HEK293 (cell line): Measurements from ENCODE around the gene CHID1.

Experiments
- CTCF ChIA-PET: fragments of 350-600 bp; formaldehyde crosslinking; extraction: SDS; loops from one replicate; lab custom pipeline; 2021; ENCODE audit warnings: antibody characterized with exemption; lab: Yijun Ruan, JAX
- POLR2A ChIA-PET: fragments of 300-600 bp; formaldehyde crosslinking; extraction: SDS; loops from one replicate; lab custom pipeline; 2020; ENCODE audit warnings: antibody characterized with exemption, inconsistent platforms; lab: Yijun Ruan, JAX
- H3K27ac ChIP-seq: fragments of 200-500 bp; sonication (Bioruptor generic); 2 replicates; pipeline ENCODE4 v1.5.1; 2014; ENCODE audit warnings: low read depth, low read length, control low read depth, inconsistent platforms; ENCODE audit errors: extremely low read depth
- H3K36me3 ChIP-seq, 2 experiments: fragments of 200-500 bp in 1 of 2; sonication (Bioruptor generic) in 1 of 2; 1 replicate in 1 of 2; 2 replicates in 1 of 2; pipeline ENCODE4 v1.5.1; 2014 to 2017; ENCODE audit warnings: inconsistent platforms in 2 of 2, low read length in 2 of 2; ENCODE audit not compliant: control insufficient read depth in 2 of 2, insufficient read depth in 1 of 2
- H3K4me1 ChIP-seq: fragments of 200-500 bp; sonication (Bioruptor generic); 2 replicates; pipeline ENCODE4 v1.5.1; 2014; ENCODE audit warnings: mild to moderate bottlenecking, low read length, inconsistent platforms; ENCODE audit not compliant: control insufficient read depth, insufficient read depth
- H3K4me3 ChIP-seq: 2 replicates; pipeline ENCODE4 v1.5.1; 2011; ENCODE audit warnings: low read depth, mild to moderate bottlenecking, control low read depth, low read length, moderate library complexity
- H3K9me3 ChIP-seq: fragments of 200-500 bp; sonication (Bioruptor generic); 2 replicates; pipeline ENCODE4 v1.5.1; 2014; ENCODE audit warnings: low read depth, low read length, inconsistent platforms; ENCODE audit not compliant: control insufficient read depth, insufficient read depth
- AEBP2 ChIP-seq: fragments of 450-650 bp; formaldehyde crosslinking; IDR thresholded peaks from 2 replicates; pipeline ENCODE4 v1.5.1; 2016; ENCODE audit warnings: missing biosample characterization, missing genetic modification characterization, borderline replicate concordance
- EGR2 ChIP-seq: fragments of 450-650 bp; formaldehyde crosslinking; IDR thresholded peaks from 2 replicates; pipeline ENCODE4 v1.5.1; 2016; ENCODE audit warnings: low read depth, missing biosample characterization, missing genetic modification characterization
- GLI2 ChIP-seq: fragments of 450-650 bp; formaldehyde crosslinking; IDR thresholded peaks from 2 replicates; pipeline ENCODE4; 2017; ENCODE audit warnings: missing biosample characterization, missing genetic modification characterization, low read depth, borderline replicate concordance
- KLF17 ChIP-seq: fragments of 450-650 bp; formaldehyde crosslinking; IDR thresholded peaks from 2 replicates; pipeline ENCODE4 v1.5.1; 2016; ENCODE audit warnings: missing biosample characterization, missing genetic modification characterization
- SCRT2 ChIP-seq: fragments of 450-650 bp; formaldehyde crosslinking; IDR thresholded peaks from 2 replicates; pipeline ENCODE4 v1.5.1; 2016; ENCODE audit warnings: missing biosample characterization, missing genetic modification characterization
- ZBTB20 ChIP-seq: fragments of 450-650 bp; formaldehyde crosslinking; IDR thresholded peaks from 2 replicates; pipeline ENCODE4 v1.5.1; 2016; ENCODE audit warnings: missing biosample characterization, missing genetic modification characterization
- ZEB2 ChIP-seq: fragments of 450-650 bp; formaldehyde crosslinking; IDR thresholded peaks from 2 replicates; pipeline ENCODE4 v1.5.1; 2016; ENCODE audit warnings: missing biosample characterization, missing genetic modification characterization
- ZFHX2 ChIP-seq: fragments of 450-650 bp; formaldehyde crosslinking; conservative IDR thresholded peaks from 2 replicates; pipeline ENCODE4 v1.5.1; 2016; ENCODE audit warnings: missing biosample characterization, missing genetic modification characterization
- ZIC2 ChIP-seq: fragments of 450-650 bp; formaldehyde crosslinking; IDR thresholded peaks from 2 replicates; pipeline ENCODE4 v1.5.1; 2016; ENCODE audit warnings: missing biosample characterization, missing genetic modification characterization
- ZNF184 ChIP-seq: fragments of 450-650 bp; IDR thresholded peaks from 2 replicates; pipeline ENCODE4 v1.5.1; 2018; ENCODE audit warnings: missing biosample characterization, mild to moderate bottlenecking, missing genetic modification characterization
- ZNF211 ChIP-seq: fragments of 450-650 bp; formaldehyde crosslinking; IDR thresholded peaks from 2 replicates; pipeline ENCODE4 v1.5.1; 2016; ENCODE audit warnings: low read depth, missing biosample characterization, missing genetic modification characterization
- ZNF26 ChIP-seq: fragments of 450-650 bp; formaldehyde crosslinking; IDR thresholded peaks from 2 replicates; pipeline ENCODE4 v1.5.1; 2016; ENCODE audit warnings: missing biosample characterization, missing genetic modification characterization
- ZNF670 ChIP-seq: fragments of 450-650 bp; formaldehyde crosslinking; IDR thresholded peaks from 2 replicates; pipeline ENCODE4 v1.5.1; 2016; ENCODE audit warnings: missing biosample characterization, missing genetic modification characterization, low read depth
- ZNF843 ChIP-seq: fragments of 450-650 bp; formaldehyde crosslinking; IDR thresholded peaks from 2 replicates; pipeline ENCODE4 v1.5.1; 2016; ENCODE audit warnings: missing biosample characterization, missing genetic modification characterization
- ZSCAN18 ChIP-seq: fragments of 450-650 bp; formaldehyde crosslinking; IDR thresholded peaks from 2 replicates; pipeline ENCODE4 v1.5.1; 2016; ENCODE audit warnings: missing biosample characterization, missing genetic modification characterization
- TF ChIP-seq, protein P1 (sequence below): fragments of 450-650 bp; formaldehyde crosslinking; IDR thresholded peaks from 2 replicates; pipeline ENCODE4 v1.5.1; 2016; ENCODE audit warnings: missing biosample characterization, missing genetic modification characterization
- TF ChIP-seq, protein P2 (sequence below): fragments of 450-650 bp; formaldehyde crosslinking; optimal IDR thresholded peaks from 2 replicates; pipeline ENCODE3; 2016; ENCODE audit warnings: missing biosample characterization, mild to moderate bottlenecking, missing genetic modification characterization

The CHID1 gene

GRCh38 chr11:831961-832528, 78.6 kb downstream of the CHID1 start:
- POLR2A ChIA-PET: interaction anchor here (0.6 to 15.0 kb wide), 8 partner anchors 8 to 28 kb away, joined by 3 to 202 read pairs (median 4); partner anchors contain the start of genes PNPLA2, POLR2L, RPLP2 and TSPAN4
- Histone ChIP-seq H3K36me3 (peaks cover 0 to 25% of the 10 kb centered on the region in 2 experiments; a peak in 1 of 3 replicates), H3K27ac (peak overlapping the region; percentile 66; the same call in 1 of the 2 replicates), H3K4me1 (no peaks in the 10 kb centered on the region; the same call in 1 of the 2 replicates), H3K4me3 (peak overlapping the region; percentile 70), H3K9me3 (no peaks in the 10 kb centered on the region)
- TF ChIP-seq ZSCAN18 (tag by site-specific recombination) (no peak), ZNF211 (tag by site-specific recombination) (no peak), ZBTB20 (tag by site-specific recombination) (no peak), ZIC2 (tag by site-specific recombination) (peak; percentile 84), KLF17 (0 out of 2 replicates have a peak, but pooled peaks have one; percentile 49), EGR2 (tag by site-specific recombination) (peak; percentile 76), ZFHX2 (tag by site-specific recombination) (peak; percentile 88), ZNF184 (tag by site-specific recombination) (no peak), ZNF26 (no peak)
- TF ChIP-seq, protein P1, sequence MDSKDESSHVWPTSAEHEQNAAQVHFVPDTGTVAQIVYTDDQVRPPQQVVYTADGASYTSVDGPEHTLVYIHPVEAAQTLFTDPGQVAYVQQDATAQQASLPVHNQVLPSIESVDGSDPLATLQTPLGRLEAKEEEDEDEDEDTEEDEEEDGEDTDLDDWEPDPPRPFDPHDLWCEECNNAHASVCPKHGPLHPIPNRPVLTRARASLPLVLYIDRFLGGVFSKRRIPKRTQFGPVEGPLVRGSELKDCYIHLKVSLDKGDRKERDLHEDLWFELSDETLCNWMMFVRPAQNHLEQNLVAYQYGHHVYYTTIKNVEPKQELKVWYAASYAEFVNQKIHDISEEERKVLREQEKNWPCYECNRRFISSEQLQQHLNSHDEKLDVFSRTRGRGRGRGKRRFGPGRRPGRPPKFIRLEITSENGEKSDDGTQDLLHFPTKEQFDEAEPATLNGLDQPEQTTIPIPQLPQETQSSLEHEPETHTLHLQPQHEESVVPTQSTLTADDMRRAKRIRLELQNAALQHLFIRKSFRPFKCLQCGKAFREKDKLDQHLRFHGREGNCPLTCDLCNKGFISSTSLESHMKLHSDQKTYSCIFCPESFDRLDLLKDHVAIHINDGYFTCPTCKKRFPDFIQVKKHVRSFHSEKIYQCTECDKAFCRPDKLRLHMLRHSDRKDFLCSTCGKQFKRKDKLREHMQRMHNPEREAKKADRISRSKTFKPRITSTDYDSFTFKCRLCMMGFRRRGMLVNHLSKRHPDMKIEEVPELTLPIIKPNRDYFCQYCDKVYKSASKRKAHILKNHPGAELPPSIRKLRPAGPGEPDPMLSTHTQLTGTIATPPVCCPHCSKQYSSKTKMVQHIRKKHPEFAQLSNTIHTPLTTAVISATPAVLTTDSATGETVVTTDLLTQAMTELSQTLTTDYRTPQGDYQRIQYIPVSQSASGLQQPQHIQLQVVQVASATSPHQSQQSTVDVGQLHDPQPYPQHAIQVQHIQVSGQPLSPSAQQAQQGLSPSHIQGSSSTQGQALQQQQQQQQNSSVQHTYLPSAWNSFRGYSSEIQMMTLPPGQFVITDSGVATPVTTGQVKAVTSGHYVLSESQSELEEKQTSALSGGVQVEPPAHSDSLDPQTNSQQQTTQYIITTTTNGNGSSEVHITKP: peak; percentile 81
- CTCF ChIA-PET: no interaction called here

- CTCF ChIA-PET: interaction anchor here (0.7 kb wide), 1 partner anchor 127 kb away, joined by 4 read pairs; no protein-coding TSS in a partner anchor
- POLR2A ChIA-PET: interaction anchor here (1.0 to 15.0 kb wide), 5 partner anchors 8 to 27 kb away, joined by 3 to 202 read pairs (median 4); partner anchors contain the start of genes PNPLA2, POLR2L and TSPAN4
- H3K4me1 ChIP-seq: no peaks in the 10 kb centered on the region; the same call in 1 of the 2 replicates
- H3K36me3 ChIP-seq: peaks cover 0 to 18% of the 10 kb centered on the region in 2 experiments; a peak in 1 of 3 replicates
- H3K4me3 ChIP-seq: no peak overlapping the region
- no peaks in the 10 kb centered on the region for H3K9me3 ChIP-seq
- H3K27ac ChIP-seq: no peak overlapping the region
- TF ChIP-seq SCRT2 (tag by site-specific recombination) (peak; percentile 42; the same call in 1 of the 2 replicates), KLF17 (no peak), ZEB2 (no peak), AEBP2 (tag by site-specific recombination) (no peak), ZIC2 (tag by site-specific recombination) (peak; percentile 93), ZNF843 (no peak), ZNF670 (tag by site-specific recombination) (no peak), ZNF26 (no peak), GLI2 (tag by site-specific recombination) (no peak)
- TF ChIP-seq, protein P2, sequence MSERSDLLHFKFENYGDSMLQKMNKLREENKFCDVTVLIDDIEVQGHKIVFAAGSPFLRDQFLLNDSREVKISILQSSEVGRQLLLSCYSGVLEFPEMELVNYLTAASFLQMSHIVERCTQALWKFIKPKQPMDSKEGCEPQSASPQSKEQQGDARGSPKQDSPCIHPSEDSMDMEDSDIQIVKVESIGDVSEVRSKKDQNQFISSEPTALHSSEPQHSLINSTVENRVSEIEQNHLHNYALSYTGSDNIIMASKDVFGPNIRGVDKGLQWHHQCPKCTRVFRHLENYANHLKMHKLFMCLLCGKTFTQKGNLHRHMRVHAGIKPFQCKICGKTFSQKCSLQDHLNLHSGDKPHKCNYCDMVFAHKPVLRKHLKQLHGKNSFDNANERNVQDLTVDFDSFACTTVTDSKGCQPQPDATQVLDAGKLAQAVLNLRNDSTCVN (tag by site-specific recombination): no peak
Observed at GRCh38 chr11:831118-831864, 79.3 kb downstream of the CHID1 start.
